ENCODE data around the gene TLE4.
"Not testable (repeated sequence)": the region's sequence is repeated elsewhere in the genome, so short reads cannot be mapped to it uniquely, and the experiment has no call there.

The TLE4 gene

DNA sequence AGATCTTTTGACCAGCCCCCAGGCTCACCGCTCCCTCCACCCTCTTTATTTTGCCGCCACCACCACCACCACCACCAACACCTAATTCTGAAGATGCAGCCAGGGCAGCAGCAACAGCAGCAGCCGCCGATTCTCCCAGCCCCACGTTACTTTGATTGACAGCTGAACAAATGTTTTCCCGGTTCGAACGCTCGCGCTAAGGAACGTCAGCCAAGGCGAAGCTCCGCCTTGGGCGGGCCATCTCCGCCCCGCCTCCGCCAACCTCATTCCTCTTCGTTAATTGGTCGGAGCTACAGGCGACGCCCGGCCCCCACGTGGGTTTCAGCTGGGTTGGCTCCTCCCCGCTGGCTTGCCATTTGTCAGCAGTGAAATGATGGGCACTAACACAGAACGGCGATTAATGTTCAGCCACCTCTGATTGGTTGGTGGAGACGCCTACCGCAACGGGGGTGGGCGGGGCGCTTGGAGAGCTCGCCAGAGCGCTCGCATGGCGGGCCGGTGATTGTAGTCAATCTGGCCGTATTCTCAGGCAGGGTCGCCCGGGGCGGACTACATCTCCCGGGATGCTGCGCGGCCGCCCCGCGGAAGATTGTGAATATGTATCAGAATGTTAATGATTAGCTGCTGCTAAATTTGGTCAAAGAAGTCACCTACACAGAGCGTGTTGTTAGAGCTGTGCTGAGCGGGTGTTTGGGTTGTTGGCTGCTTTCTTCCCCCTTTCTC, at the start of gene TLE4:
Gene TLE4, plus strand, starts transcription at position 657 of the 723 bp plus-strand sequence. CDS start 826 bp downstream, outside the sequence.
- DNase-seq (ENCODE audit: low read depth in 3 of 3) = peak; percentile 98 to 100 (median 98)

DNA sequence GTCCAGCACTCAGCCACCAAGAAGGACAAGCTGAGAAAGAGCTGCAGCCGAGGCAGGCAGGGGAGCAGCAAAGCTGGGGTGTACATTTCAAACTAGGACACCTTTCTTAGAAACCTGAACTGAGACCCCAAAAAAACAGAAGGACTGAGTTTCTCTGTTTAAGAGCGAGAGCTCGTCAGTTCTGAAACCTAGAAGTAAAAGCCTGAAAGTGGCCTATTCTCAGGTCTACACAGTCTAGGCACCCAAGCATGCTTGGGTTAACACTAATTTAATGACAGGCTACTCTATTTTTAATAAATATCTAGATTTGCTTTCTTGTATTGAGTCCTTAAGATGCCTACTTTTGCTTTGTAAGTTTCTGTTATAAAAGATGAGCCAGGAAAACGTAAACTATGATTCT, 49.0 kb upstream of the TLE4 start:
- no peak for DNase-seq (ENCODE audit: low read depth in 3 of 3)

DNA sequence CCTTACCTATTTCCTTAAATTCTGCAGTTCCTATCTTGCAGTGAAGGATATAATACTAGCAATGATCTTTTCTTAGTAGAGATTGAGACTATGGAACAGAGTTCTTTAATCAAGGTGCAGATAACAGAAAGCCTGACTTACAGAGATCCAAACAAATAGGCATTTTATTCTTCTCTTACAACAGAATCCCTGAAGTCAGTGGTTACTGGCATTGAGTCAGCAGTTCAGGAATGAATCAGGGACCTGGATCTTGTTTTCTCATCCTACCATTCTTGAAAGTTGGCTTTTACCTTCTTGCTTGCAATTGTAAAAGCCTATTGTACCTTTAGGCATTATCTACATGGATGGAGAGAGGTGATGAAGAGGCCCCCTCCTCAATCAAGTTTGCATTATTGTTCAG, 47.5 kb upstream of the TLE4 start:
- DNase-seq (ENCODE audit: low read depth in 3 of 3) = no peak

DNA sequence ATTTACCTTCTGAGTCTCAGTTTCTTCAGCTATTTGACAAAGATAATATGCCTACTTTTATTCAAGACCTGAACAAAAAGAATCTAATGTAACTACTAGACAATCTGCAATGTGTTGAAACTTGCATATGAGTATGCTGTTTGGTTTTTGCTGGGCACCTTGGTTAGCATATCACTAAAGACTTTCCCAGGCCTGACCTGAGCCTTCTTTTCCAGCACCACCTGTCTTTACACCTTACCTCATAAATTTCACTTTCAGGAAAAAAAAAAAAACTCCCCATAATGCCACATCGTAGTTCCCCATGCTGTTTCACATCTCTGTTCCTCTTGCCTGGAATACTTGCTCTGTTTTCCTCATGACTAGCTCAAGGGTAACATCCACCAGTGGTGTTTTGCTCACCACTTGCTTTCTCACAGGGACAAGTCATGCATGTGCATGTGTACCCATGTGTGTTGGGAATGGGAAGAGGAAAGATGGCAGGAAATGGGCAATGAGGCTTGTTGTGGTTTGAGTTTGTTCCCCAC, 45.6 kb upstream of the TLE4 start:
- DNase-seq (ENCODE audit: low read depth in 3 of 3) = no peak

DNA sequence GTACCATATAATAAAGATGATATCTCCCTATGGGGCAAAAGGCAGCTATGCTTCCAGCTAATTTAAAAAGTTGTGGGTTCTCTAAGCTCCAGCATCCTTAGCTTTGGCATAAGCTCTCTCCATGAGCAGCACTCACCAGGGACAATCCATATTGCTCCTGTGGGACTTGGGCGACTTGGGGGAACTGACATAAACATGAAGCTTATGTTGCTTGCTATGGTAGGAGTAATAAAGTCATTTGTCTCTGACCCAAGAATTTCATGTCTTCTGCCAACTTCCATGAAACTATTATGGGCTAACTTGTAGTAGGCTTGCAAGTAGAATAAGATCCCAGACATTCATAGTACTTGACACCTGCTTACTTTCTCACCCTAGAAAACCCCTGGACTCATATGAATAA, 36.2 kb upstream of the TLE4 start:
- no peak for DNase-seq (ENCODE audit: low read depth in 3 of 3)

DNA sequence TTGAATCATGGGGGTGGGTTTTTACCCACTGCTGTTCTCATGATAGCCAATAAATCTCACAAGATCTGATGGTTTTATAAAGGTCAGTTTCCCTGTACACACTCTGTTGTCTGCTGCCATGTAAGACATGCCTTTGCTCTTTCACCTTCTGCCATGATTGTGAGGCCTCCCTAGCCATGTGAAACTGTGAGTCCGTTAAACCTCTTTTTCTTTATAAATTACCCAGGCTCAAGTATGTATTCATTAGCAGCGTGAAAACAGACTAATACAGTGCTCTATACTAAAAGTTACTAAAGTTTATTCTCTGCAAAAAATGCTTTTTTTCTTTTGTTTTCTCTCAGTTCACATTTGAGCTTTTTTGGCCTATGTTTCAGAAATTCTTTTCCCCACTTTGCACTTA, 33.9 kb upstream of the TLE4 start:
- no peak for DNase-seq (ENCODE audit: low read depth in 3 of 3)

DNA sequence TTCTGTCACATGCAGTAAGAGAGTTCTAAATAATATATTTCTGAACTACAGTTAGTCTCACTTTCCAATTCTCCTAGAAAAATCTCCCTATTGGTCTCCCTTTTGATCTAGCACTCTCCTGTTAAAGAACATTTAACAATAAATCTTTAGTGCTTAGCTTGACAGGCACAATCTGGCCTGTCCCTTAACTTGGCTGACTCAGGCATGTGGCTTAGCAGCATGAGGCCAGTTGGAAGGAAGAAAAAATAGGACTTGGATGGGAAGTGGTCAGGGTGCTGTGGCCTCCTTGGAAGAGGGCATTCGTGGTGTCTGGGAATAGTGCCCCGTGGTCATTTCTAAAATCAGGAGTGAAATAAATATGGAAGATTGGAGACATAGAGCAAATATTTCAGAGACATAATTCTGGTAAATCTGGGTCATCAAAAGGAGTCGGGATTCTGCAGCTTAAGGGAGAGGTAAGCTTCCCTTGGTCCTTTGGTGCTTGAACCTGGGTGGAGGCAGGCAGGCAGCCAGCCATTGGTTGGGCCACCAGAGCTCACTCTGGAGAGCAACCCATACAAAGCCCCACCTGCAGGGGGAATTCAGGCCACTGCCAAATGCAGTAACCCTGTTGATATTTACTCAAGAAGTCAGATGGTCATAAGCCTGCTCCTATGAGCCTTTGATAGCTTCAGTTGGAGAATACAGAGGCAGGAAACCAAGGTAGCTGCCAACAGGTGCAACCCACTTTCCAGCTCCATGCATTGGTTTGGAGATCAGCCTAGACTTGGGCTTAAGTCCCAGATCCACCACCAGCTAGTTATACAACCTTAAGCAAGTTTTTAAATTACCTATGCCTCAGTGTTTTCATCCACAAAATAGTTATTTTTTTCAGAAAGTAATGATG, 28.8 kb upstream of the TLE4 start:
- no peak for DNase-seq (ENCODE audit: low read depth in 3 of 3)

DNA sequence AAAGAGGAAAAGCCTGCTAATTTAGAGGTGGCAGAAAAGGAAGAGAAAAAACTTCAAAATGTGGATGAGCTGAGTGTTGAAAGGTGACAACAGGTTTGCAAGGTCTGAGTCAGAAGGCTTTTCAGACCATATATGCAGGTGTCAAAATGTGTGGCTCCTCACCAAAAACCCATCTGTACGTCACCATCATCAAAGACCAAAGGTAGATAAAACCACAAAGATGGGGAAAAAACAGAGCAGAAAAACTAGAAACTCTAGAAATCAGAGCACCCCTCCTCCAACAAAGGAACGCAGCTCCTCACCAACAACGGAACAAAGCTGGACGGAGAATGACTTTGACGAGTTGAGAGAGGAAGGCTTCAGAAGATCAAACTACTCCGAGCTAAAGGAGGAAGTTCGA, 27.4 kb upstream of the TLE4 start:
- not testable (repeated sequence) for DNase-seq (ENCODE audit: low read depth in 3 of 3)

DNA sequence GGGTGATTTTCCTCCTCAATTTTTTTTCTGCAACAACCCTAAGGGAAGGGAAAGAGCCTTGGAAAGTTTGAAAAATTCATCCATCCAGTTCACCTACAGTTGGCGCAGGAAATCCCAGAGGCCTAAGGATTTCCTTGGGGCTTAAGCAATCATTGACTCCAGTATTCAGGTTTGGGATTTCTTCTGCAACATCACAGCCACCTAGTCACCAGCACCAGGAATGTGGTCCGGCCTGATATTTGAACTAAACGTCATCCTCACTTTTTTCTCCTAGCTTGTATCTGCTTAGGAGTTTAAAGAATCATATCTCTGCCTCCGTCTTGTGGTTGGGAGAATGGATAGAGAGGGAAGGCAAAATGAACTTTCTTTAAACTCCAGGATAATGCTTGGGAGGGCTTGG, 20.2 kb upstream of the TLE4 start:
- no peak for DNase-seq (ENCODE audit: low read depth in 3 of 3)

DNA sequence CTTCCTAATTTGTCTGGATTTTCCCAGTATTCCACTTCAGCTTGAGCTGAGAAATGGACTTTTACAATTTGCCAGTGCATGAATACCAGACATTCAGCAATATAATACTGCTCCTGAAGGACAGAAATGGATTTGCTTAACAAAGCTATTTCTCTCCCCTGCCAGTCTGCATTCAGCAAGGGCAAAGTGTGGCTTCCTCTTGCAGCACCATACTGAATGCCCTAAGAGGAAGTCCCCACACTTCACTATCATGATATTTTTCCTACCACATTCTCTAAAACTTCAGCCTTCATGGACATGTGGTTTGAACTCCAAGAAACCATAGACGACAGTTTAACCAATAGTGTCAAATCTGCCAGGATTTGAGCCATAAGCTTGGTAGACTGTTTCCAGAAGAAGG, 19.8 kb upstream of the TLE4 start:
- DNase-seq (ENCODE audit: low read depth in 3 of 3) = no peak

DNA sequence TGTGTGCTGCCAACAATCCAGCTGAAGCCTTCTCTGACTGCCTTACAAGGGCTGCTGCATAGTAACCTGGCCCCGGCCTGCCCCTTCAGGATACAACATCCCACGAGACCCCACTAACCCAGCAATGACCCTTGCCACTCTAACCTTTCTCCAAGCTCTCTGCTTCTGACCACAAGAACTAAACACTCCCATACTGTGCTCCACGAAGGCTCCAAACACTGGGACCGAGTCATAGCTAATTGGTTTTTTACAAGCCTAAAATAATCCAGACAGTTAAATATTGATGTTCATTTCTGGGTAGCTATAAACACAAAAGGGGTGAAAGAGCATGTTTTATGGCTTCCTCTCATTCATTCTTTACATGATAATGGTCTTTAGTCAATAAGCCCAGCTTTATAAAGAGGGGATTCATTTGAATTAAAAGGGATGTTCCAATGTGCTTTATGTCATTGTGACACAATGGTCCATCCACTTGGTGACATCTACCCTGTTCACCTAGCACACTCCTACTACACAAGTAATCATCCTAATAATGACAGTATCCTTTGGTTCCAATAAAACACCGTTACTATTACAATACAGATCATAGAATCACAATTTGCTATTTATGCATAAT, 16.2 kb upstream of the TLE4 start:
- no peak for DNase-seq (ENCODE audit: low read depth in 3 of 3)

DNA sequence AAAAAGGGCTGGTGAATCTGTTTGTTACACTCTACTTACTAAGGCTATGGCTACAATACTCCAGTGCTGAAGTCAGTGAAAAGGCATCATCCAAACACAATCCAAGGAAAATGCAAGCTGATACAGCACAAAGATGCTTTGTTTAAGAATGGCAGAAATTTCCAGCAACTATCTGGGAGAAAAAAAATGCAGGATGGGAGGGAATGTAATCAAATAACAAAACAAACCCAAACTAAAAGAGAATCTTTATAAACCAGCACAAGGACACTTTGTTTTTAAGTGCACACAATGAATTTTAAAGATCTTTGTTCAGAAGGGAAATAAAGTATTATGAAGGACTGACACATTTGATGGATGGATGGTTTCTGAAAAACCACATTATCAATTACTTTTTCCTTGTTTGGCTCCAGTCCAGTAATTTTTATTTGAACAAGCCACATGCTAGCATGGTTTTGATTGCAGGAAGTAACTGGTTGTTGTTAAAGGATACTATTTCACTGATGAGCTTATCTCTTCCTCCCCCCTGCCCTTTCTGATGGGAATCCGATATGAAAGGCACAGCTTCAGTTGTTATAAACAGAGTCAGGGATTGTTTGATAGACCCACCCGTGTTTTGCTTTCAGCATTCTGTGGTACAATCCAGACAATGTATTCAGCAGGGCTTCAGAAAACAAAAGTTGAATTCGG, 12.1 kb upstream of the TLE4 start:
- no peak for DNase-seq (ENCODE audit: low read depth in 3 of 3)

DNA sequence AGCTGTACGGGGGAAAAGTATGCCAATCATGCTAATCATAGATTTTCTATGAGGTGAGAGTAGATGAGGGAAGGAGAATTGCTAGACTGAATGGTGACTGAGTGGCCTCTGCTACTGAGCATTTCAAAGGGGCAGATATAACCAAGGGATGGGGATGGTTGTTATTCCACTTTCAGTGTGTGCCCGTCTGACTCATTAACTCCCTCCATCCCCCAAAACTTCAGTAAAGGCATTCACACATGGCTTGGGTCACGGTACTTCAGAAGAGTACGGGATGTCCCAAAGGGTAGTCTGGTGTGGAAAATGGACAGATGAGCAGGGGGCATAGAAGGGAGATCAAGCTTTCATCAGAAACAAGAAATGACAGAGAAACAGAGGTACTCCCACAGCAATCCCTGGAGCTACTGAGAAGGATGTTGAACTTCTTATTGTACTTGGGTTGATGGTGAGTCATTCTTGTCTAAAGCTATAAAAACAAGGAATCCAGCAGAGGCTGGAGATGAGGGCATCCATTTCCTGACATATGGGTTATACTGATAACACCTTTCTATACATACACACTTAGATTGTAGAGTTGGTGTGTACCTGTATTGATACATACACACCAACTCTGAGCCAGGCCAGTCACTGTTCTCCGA, 8.9 kb upstream of the TLE4 start:
- no peak for DNase-seq (ENCODE audit: low read depth in 3 of 3)

DNA sequence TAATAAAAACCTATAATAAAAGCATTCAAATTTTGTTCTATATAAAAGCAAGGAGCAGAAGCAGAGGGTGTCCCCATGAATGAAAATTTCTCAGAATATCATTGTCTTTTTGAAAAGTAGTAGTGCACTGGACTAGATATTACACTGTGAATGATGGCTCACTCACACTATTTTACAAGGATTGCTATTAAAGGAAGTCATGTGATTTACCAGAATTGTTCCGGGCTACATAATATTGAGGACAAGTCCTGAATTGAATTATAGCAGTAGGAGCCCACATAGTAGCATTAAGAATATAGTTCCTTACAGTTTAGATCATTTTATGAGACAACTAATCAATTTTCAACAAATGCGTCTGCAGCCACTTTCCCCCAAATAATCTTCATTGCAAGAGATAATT, 7.7 kb upstream of the TLE4 start:
- DNase-seq (ENCODE audit: low read depth in 3 of 3) = no peak

DNA sequence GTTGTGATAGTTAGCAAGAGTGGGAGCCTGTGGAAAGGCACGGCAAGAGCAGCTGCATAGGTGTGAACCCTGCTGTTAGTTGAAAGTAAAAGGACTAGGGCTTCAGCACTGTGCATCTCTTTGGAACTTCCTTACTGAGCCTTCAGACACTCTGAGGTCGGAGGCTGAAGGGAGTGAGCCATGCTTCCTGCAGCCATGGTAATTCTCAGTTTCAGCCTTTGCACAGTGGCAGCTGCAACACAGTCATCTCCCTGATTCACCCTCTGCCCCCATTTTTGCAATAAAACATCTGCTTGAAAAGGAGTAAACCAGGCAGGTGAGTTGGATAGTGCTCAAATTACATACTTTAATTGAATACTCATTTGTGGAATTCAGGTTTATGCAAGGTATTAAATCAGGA, 6.5 kb upstream of the TLE4 start:
- DNase-seq (ENCODE audit: low read depth in 3 of 3) = peak in 1 of 3 donors; percentile 36

DNA sequence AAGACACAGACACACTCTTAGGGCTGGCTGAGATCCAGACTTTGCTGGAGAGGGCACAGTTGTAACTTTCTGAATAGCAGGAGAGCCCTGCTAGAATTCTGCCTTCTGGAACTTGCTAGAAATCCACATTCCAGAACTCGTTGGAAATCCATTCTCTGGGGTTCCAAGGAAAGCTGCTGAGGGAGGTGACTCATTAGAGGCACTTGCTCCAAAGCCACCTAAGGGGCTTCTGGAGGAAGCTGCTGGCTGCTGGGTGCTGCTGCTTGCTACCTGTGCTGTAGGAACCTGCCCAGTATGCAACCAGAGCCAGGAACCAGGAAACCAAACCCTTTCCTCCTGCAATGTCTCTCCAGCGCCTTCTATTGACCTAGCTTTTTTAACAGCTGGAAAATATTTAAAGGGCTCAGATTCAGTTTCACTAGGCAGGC, 4.1 kb upstream of the TLE4 start:
- no peak for DNase-seq (ENCODE audit: low read depth in 3 of 3)

DNA sequence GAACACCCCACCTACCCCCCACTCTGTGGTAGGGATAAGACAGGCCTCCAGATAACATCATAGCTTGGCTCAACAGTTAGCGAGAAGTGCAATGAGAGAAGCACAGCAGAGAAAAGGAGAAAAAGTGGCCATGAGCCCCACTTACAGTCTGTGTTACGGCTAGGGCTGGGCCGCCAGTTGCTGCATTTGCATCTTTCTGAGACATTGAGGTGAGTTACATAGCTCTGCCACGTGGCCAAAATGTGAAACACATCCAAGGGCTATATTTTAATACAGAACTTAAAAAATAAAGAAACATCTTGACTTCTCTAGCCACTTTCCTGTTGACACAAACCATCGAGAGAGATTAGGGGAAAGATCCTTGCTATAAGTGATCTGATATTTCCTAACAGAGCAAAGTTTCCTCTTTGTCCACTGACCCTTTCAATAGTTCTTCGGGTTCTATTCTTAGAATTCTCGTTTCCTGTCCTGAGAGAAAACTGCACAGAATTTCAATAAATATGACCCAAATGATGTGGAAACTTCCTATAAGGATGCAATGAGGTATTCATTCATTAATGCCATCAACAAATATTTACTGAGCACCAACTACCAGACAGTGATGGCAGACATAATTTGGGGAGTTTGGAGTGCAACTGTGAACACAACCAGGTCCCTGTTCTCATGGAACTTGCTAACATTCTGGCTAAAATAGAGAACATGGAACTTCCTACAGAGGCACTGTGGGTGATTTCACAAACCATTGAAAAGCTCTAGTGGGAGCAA, 3.2 kb upstream of the TLE4 start:
- no peak for DNase-seq (ENCODE audit: low read depth in 3 of 3)

DNA sequence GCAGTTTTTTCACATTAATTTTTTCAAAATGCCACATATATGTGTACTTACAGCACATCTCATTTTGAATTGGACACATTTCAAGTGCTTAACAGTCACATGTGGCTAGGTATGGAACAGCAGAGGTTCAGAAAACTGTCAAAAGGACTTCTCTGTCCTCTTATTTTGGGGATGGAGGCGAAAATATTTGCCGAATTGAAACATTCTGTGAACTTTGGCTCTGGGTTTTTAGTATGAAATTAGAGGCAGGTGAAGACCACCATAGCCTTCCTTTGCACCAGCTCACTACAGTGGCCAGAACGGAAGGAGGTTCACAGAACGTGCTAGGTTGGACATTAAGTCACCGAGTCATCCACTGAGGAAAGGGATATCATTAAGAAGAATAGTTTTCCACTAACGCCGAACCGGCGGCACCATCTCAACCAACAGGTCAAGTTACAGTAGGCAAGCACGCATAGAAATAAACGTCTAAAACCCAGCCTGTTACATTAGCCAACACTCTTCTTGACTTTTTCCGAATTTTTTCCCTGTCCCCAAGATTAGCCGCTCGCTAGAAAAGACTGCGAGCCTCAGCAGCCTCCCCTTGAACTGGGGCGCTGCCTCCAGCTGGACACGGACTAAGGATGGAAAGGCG, 1.8 kb upstream of the TLE4 start:
- no peak for DNase-seq (ENCODE audit: low read depth in 3 of 3)

DNA sequence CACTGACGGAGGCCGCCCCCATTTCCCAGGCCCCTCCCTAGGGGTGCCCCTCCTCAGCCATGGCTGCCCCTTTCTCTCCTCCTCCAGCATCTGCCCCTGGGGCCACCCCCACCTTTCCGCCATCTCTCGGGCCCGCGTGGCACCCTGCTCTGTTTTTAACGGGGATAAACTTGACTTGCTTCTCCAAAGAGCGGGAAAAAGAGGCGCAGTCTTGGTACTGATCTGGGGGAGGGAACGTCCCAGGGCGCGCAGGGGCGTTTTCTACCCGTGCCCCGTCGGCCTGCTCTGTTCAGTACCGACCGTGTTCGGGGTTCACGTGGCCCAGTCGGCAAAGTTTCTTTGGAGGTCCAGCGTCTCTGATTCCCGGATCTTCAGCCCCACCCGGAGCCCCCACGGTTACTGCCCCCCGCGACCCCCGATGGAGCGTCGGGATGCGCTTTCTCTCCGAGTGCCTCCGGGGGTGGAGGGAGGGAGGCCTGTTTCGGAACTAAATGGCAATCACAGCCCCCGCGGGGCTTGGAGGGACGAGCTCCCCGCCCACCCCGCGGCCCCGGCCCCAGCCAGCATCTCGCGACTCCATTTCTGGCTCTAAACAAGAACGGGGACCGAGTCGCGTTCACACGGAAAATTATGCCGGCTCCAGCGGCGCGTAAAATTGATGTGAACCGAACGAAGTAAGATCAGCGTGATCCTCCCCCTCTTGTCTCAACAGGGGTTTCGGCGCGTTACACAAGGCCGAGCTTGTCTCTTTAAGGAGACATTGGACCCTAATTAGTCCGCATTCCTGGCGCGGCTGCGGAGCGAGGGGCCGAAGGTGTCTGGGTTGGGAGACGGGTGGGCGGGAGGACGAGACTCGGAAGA, 1.1 kb upstream of the TLE4 start:
- DNase-seq (ENCODE audit: low read depth in 3 of 3) = peak in 2 of 3 donors; percentile 23 to 33

All from stimulated activated CD4-positive, alpha-beta T cell treated with anti-CD3 and anti-CD28 coated beads, TNF-alpha, amount 100 ng/mL, for 48 hours (primary cell).